Ishikawa (cell line): ENCODE measurements around the gene HYAL1.
A peak's percentile ranks its signal among the peaks of the same experiment; 100 is the strongest.

ENCODE experiments used
- CEBPB ChIP-seq: IDR thresholded peaks from 2 replicates; pipeline ENCODE4 v1.6.1; 2012
- CREB1 ChIP-seq: IDR thresholded peaks from 2 replicates; pipeline ENCODE4 v1.6.1; 2012; ENCODE audit warnings: low read depth
- EGR1 ChIP-seq: IDR thresholded peaks from 2 replicates; pipeline ENCODE4 v1.6.1; 2012
- EP300 ChIP-seq: IDR thresholded peaks from 2 replicates; pipeline ENCODE4 v1.6.1; 2012; ENCODE audit warnings: borderline replicate concordance
- FOXM1 ChIP-seq: IDR thresholded peaks from 2 replicates; pipeline ENCODE4 v1.6.1; 2012; ENCODE audit warnings: low read depth, borderline replicate concordance
- MAX ChIP-seq: IDR thresholded peaks from 2 replicates; pipeline ENCODE4 v1.6.1; 2012
- NFIC ChIP-seq: IDR thresholded peaks from 2 replicates; pipeline ENCODE4 v1.6.1; 2012
- RAD21 ChIP-seq: IDR thresholded peaks from 2 replicates; pipeline ENCODE4 v1.6.1; 2012; ENCODE audit warnings: low read depth
- REST ChIP-seq: IDR thresholded peaks from 2 replicates; pipeline ENCODE4 v1.6.1; 2012; ENCODE audit warnings: low read depth, mild to moderate bottlenecking
- TAF1 ChIP-seq: IDR thresholded peaks from 2 replicates; pipeline ENCODE4 v1.6.1; 2012; ENCODE audit warnings: low read depth, mild to moderate bottlenecking
- TCF12 ChIP-seq: IDR thresholded peaks from 2 replicates; pipeline ENCODE4 v1.6.1; 2012; ENCODE audit warnings: low read depth
- TEAD4 ChIP-seq: IDR thresholded peaks from 2 replicates; pipeline ENCODE4 v1.6.1; 2012
- USF1 ChIP-seq: IDR thresholded peaks from 2 replicates; pipeline ENCODE4 v1.6.1; 2012
- YY1 ChIP-seq: IDR thresholded peaks from 2 replicates; pipeline ENCODE4 v1.6.1; 2012; ENCODE audit warnings: low read depth
- ZBTB7A ChIP-seq: IDR thresholded peaks from 2 replicates; pipeline ENCODE4 v1.6.1; 2012; ENCODE audit warnings: low read depth

HYAL1 gene

GRCh38 chr3:50321336-50322114 is 18.2 kb upstream of the HYAL1 start:
- TF ChIP-seq ZBTB7A (peak; percentile 43; the same call in 1 of the 2 replicates), REST (no peak), EGR1 (peak; percentile 71; the same call in 1 of the 2 replicates), RAD21 (no peak; the same call in 1 of the 2 replicates), EP300 (peak; percentile 68; the same call in 1 of the 2 replicates), YY1 (peak; percentile 53), MAX (peak; percentile 85), TAF1 (no peak), CREB1 (0 out of 2 replicates have a peak, but pooled peaks have one; percentile 26), FOXM1 (no peak), TCF12 (no peak), USF1 (no peak), TEAD4 (no peak), CEBPB (no peak), NFIC (no peak; the same call in none of the 2 replicates)

GRCh38 chr3:50320853-50321335 is 17.5 kb upstream of the HYAL1 start:
- TF ChIP-seq EGR1 (peak; percentile 15; the same call in 1 of the 2 replicates), RAD21 (no peak), EP300 (no peak), TCF12 (no peak), REST (no peak), CREB1 (no peak), TEAD4 (no peak), MAX (no peak; the same call in 1 of the 2 replicates), USF1 (peak; percentile 73), FOXM1 (no peak), TAF1 (no peak; the same call in 1 of the 2 replicates), ZBTB7A (peak; percentile 89)

- TF ChIP-seq RAD21 (no peak), MAX (no peak), FOXM1 (no peak), REST (no peak), NFIC (no peak), CEBPB (no peak), TCF12 (no peak), USF1 (no peak), EP300 (no peak), TAF1 (no peak), CREB1 (no peak), EGR1 (no peak), ZBTB7A (no peak), YY1 (no peak), TEAD4 (no peak)
Observed at GRCh38 chr3:50319894-50320625, 16.7 kb upstream of the HYAL1 start.
